Left hindlimb (tissue), 1 donor: ENCODE results near the gene RNF111.
"Not testable (repeated sequence)": the region's sequence is repeated elsewhere in the genome, so short reads cannot be mapped to it uniquely, and the experiment has no call there.

Source experiments
- DNase-seq: peaks from one replicate; pipeline ENCODE4 v3.0.0-alpha.2; 2018

Gene RNF111

GRCh38 chr15:59140422-59141226, 153.2 kb downstream of the RNF111 start:
- no peak for DNase-seq

- DNase-seq: no peak
Observed at GRCh38 chr15:59143281-59143680, 155.8 kb downstream of the RNF111 start.

- not testable (repeated sequence) for DNase-seq
Observed at GRCh38 chr15:59144594-59144993, 157.1 kb downstream of the RNF111 start.
